HG03469 (cell line): ENCODE results near the gene VPS26B.
A peak's percentile ranks its signal among the peaks of the same experiment; 100 is the strongest.
"Not testable (repeated sequence)": the region's sequence is repeated elsewhere in the genome, so short reads cannot be mapped to it uniquely, and the experiment has no call there.

Experiments
- ATAC-seq: cut with Tn5 transposase; IDR thresholded peaks from one replicate; pipeline ENCODE4 v1.9.1; 2021; ENCODE audit warnings: mild to moderate bottlenecking, moderate library complexity, moderate number of reproducible peaks; ENCODE audit not compliant: unreplicated experiment

VPS26B gene

DNA sequence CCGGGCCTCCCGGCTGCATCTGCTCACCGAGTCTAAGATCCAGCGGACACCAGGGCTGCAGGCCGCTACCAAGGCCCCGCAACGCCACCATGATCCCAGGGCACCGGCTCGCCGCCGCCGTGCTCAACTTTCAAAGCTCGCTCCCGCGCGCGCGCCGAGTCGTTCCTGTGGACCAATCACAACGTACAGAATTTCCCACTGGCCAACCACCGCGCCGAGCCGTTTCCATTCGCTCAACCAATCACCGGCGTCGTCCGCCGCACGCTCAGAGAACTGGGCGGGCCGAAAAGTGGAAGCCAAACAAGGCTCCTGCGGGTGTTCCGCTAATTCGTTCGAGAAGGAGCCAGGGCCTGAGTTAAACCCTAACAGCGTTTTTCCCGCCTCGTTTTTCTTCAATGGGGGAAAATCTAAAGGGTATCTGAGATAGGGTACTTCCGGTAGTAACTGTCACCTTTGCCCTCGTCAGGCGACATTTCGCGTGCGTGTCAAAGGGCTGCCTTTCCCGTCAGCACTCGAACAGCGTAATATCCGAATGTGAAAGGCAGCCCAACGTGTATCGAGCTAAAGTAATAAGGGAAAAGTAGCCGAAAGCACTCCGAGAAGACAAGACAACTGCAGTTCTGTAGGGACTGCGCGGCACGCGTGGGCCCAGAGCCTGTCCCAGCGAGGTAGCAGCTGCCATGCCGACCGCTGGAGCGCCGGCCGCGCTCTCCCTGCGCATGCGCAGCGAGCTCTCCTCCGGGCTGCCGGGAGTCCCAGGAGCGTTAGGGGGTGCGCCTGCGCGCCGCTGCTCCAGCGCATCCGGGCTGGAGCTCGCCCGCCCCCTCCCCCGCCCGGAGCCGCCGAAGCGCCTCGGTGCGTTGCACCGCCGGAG is at the start of gene VPS26B, which contains the start of gene NCAPD3:
VPS26B (plus strand) TSS at position 836 of the 874 bp plus-strand sequence. CDS start 452 bp downstream, outside the sequence.
NCAPD3 (minus strand) TSS at position 132 of the 874 bp plus-strand sequence; CDS start at position 91, 41 bp downstream.
- peak; percentile 60 for ATAC-seq

DNA sequence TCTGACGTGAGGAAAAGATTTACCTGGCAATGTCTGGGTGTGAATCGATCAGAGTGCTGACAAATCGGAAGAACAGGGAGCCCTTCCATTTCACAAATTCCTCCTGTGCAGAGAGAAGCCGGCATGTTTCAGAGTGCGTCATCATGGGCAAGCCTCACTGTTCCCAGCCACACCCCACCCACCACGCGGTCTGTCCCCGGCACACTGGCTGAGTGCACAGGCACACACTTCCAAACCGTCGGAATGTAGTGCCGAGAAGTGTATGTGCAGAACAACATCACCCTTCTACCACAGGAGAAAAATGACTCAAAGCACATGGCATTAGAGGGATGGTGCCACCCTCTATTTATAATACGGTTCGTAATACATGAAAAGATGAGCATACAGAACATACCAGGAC is 48.2 kb upstream of the VPS26B start:
- no peak for ATAC-seq

DNA sequence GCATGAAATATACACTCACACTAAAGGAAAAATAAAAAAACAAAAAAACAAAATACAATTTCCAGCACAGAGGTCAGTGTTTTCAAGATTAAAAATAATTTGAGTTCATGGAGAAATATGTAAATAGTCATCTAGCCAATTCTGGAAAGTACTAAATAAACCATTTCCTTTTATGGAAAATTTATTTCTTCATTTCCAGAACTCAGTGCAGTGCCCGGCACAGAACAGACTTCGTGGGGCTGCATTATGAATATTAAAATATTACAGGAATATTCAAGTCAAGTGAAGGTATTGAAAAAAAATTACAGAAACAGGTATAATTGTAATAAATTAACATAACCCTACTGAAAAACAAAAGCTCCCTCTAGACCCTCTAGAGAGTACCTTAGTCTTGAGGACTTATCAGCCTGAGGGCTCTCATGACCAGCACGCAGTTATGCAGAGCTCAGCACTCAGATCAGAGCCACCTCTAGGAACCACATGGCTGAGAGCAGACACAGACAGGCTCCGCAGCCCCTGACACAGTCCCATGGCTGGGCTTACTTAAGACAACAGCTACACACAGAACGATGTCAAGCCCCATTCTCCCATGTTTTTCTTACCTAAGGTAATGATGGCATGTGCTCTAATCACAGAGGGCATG is 46.3 kb upstream of the VPS26B start:
- no peak for ATAC-seq

DNA sequence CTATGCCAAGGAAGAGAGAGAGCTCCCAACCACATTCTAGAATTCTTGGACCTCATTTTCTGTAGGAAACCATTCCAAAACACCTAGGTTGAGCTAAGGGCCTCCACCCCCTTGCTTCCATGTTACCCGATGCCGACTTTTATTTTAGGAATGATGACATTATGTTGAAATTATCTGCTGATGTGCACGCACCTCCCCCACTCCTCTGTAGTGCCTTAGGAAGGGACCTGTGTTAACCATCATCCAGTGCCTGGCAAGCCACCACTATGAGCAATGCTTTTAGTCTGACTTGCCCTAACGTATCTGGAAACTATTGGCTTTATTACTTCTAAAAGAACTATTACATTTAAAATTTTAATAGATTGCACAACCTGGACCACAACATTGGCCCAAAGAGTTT is 42.8 kb upstream of the VPS26B start:
- ATAC-seq: no peak

DNA sequence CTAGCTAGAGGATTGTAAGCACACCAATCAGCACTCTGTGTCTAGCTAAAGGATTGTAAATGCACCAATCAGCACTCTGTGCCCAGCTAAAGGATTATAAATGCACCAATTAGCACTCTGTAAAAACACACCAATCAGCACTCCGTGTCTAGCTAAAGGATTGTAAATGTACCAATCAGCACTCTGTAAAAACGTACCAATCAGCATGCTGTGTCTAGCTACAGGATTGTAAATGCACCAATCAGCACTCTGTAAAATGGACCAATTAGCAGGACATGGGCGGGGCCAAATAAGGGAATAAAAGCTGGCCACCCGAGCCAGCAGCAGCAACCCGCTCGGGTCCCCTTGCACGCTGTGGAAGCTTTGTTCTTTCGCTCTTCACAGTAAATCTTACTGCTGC is 36.4 kb upstream of the VPS26B start:
- ATAC-seq: not testable (repeated sequence)

DNA sequence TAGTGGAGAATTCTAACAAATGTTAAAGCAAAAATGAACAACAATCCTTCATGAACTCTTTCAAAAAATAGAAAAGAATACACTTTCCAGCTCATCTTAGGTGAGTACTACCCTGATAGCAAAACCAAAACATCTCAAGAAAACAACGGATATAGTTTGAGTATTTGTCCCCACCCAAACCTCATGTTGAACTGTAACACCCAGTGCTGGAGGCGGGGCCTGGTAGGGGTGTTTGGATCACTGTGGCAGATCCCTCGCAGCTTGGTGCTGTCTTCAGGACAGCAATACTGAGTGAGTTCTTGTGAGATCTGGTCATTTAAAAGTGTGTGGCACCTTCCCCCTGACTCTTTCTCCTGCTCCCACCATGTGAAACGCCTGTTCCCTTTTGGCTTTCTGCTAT is 27.7 kb upstream of the VPS26B start:
- ATAC-seq: no peak

DNA sequence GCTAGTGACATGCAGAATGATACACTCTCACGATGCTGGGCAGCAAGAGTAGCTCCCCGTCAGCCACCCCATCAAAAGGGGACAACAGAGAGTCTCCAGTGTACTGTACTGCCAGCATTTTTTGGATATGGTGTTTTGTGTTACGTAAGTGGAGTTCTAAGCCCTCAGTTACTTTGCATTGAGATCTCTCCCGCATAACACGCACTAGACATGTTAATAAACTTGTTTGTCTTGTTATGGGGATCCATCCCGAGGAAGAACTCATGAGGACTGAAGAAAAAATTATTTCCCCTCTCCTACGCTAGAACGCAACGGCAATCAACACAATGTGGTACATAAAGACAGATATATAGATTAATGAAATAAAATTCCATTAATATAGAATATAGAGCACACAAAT is 24.9 kb upstream of the VPS26B start:
- ATAC-seq: no peak

DNA sequence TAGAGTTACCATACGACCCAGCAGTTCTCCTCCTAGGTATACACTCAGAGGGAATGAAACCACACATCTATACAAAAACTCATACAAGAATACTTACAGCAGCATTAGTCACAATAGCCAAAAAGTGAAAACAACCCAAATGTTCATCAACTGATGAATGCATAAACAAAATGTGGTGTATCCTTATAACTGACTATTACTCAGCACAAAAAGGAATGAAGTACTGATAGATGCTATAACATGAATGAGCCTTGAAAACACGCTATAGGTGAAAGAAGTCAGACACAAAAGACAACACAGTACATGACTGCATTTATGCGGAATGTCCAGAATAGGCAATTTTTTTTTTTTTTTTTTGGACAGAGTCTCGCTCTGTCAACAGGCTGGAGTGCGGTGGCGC is 23.8 kb upstream of the VPS26B start:
- ATAC-seq: no peak

DNA sequence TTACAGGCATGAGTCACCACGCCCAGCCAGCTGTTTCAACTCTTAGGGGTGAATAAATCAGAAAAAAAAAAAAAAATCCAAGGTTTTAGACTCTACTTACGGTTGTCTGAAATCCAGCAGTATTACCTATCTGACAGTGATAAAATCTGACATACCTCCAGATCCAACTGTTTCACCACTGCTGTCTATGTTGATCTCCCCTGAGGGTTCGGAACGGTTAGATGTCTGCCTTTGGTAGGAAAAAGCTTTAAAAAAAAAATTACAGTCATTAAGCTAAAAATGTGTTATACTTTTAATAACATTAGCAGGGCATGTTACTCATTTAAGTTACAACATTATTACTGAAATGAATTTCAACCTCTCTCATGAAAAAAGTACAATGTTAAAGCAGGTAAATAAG is 21.8 kb upstream of the VPS26B start:
- no peak for ATAC-seq

DNA sequence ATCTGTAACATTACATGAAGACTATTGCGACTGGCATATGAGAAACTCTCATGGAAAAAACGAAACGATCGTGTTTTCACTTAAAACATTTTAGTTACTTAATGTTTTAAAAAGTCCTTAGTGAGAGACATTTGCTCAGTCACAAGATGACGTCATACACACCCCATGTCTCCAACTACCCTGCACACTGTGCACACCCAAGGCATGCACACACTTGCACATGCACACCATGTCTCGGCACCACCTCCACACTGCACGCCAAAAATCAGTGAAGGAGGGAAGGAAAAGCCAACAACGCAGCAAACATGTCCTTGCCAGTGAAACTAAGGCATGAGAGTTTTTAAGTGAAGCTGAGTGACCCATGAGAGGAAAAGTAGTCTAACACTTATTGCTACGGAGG is 18.7 kb upstream of the VPS26B start:
- no peak for ATAC-seq

DNA sequence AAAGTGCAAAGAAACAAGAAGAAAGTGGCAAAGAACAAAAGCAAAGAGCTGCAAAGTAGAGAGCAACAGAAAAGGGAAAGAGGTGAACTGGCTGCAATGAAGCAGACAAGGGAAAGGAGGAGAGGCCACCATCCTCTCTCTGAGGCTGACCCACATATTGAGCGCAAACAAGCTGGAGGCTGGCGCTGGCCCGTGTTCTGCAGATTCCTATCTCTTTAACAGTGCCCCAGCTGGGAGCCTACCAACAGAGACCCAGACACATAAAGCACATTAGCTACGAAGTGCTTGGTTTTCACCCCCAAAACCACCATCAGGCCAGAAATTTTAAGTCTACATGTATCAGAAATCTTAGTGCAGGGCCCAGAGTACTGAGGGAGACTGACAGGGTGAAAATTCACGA is 18.3 kb upstream of the VPS26B start:
- ATAC-seq: no peak

DNA sequence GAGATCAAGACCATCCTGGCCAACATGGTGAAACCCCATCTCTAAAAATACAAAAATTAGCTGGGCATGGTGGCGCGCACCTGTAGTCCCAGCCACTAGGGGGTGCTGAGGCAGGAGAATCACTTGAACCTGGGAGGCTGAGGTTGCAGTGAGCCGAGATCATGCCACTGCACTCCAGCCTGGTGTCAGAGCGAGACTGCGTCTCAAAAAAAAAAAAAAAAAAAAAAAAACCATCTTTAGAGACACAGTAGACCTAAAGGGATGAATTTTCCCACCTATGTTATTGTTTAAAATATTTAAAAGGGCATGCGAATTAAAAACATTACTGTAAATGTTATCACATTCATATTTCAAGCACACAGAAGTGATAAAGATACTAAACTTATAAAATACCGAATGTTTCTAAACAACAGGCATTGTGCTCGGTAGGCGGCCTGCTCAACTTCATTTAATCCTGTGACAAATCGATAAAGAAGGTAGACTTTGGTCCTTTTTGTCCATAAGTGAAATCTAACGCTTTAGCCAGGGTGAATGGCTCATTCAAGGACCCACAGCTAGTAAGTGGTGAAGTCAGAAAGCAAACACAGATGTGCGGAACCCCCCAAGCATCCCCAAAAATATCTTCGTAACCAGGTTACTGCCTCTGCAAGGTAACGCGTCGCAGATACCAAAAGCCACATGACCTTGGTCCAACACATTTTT is 16.8 kb upstream of the VPS26B start:
- no peak for ATAC-seq

DNA sequence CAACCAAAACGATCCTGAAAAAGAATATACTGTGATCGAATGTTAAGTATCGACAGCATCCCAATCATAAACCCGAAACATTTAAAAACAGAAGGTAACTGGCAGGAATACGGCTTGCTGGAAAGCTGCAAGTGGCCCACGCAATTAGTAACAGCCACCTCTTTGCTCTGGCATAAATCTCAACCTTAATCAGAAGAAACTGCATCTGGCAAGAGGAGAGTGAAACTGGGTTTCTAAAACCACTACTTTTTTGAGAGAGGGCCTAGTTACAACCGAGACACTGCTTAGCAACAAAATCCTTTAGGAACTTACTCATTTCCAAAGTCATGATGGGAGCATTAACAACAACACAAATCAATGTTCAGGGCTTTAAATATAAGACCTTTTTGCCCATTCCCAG is 8.6 kb upstream of the VPS26B start:
- ATAC-seq: no peak

DNA sequence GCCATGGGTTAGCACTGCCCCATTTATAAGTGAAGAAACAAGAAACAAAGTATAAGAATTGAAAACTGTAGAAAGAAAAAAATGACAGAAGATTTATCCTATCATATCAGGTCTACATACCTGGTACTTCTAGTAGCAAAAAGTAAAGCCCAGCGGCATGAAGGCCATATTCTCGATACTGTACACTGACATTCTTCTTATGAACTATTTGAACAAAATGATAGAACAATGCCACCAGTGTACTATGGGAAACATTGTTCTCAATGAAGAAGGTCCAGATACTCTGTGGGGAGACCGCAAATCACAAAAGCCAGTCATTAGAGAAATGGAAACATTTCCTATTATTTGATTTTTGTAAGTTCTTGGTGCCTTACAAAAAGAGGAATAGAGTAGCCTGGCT is 7.7 kb upstream of the VPS26B start:
- no peak for ATAC-seq

DNA sequence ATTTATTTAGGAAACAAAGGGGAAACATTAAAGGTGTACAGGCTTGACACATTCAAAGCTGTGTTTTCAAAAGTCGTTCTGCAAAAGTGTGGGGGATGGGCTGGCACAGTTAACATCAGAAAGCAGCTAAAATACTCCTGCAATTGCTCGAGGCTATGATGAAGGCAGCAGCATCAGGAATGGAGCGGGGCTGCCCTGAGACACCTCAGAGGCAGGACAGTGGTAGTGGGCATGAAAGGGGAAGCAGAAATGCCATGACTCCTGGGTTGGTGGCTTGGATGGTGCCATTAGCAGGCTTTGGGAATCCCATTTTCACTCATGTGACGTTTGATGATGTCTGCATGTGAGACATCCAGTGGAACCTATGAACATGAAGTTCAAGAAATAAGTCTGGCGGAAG is 1.4 kb upstream of the VPS26B start:
- no peak for ATAC-seq

DNA sequence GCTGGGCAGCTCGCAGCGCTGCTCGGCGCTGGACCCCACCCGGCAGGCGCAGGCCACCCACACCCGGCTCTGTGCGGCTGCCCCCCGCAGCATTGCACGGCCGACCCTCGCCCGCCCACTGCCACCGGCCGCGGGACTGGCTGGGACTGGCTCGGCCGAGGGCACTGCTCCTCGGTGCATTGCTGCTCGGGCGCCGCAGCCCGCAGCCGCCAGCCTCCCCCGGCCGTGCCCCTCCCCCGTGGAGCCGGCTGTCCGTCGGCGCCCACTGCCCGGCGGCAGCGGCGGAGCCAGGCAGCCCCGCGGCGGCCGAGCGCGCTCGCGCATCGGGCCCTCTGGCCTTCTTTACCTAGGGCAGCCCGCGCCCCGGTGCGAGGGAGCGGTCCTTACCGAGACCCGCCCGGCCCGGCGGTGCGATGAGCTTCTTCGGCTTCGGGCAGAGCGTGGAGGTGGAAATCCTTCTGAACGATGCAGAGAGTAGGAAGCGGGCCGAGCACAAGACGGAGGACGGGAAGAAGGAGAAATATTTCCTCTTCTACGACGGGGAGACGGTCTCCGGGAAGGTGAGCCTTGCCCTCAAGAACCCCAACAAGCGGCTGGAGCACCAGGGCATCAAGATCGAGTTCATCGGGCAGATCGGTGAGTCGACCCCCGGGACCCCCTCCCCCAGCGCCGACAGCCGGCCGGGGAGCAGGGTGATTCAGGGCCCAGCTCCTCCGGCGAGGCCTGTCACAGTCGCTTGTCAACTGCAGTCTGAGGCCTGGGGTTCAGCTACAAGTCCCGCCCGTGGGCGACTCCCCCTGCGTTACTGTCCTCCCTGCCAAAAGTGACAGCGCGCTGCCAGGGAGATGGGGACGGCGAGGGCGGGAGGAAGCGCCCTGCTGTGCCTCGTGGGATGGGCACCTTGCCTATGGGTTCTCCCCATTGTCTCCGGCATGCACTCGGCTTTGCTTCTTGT is 516 bp downstream of the VPS26B start:
- peak; percentile 7 for ATAC-seq

DNA sequence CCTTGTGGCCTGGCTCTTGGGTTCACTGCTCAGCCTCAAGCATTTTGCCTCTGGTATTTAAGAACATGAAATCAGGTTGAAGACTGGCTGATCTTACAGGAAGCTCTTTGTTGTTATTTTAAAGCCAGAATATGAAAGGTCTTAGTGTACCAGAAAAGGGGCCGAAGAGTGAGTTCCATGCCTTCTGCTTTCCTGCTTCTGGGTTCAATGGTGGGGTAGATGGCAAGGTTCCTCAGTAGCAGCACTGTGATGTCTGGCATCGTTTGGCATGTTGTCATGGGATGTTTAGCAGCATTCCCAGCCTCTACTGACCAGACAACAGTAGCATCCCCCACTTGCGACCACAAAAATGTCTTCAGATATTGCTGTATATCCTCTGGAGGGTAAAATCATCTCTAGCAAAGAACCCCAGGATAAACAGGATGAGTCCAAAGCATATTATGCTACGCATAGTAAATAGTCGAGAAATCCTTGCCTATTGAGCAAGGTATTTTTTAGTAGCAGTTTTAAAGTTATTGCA is 2.4 kb downstream of the VPS26B start:
- no peak for ATAC-seq

DNA sequence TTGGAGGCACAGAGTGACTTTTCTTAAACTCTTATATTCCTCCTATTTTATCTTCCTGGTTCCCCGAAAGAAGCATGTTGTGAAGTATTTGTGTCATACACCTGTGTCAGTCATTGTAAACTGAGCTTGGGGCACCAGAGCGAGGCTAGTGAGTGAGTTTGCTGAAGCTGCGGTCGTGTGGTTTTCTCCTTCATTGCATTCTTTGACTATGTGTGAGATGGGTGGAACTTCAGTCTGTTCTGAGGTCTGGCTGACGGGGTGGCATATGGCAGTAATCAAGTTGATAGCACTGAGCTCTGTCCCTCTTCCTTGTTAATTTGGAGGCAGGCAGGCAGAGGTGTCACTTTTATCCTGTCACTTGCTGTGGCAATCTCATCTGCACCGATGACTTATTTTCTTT is 4.2 kb downstream of the VPS26B start:
- peak; percentile 37 for ATAC-seq

DNA sequence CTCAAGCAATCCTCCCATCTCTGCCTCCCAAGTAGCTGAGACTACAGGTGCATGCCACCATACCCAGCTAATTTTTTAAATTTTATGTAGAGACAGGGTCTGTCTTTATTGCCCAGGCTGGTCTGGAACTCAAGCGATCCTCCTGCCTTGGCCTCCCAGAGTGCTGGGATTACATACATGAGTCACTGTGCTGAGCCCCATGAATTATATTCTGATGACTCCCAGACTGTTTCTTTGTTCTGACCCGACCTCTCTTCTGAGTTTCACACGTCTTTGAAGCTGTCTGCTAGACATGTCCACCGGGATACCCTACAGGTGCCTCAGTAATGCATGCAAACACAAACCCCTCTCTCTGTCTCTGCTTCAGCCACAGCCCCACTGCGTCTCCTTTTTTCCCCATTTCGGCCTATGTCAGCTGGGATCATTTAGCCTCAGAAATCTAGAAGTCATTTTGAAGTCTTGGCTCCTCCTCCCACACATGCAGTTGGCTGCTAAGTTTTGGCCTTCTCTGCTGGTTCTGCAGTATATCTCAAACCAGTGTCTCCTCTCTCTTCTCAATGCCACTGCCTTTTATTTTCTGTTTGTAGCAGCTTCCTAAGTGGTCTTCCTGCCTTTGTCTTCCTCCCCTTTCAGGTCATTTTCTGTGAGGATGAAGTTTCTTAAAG is 4.8 kb downstream of the VPS26B start:
- ATAC-seq: no peak

DNA sequence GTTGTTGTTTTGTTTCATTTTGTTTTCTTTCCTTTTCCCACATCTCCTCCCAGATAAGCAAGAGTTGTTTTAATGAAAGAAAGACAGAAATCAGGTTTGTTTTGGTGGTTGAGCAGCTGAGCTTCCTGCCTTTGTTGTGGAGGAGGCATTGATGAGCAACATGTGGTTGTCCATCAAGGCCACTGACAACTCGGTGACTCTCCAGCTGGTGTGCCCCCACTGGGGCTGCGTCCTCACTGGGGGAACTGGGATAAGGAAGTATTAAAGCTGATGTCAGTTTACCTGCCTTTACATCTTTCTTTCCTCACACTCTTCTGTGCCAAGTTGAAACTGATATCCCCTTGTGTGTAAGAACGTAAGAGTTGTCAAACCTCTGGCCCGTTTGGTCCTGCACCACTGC is 5.9 kb downstream of the VPS26B start:
- ATAC-seq: no peak
